Fibroblast of lung (primary cell): ENCODE measurements around the gene CACNA2D3.

Experiments used
- CTCF ChIP-seq, 2 donors: IDR thresholded peaks in 1 of 2; conservative IDR thresholded peaks in 1 of 2; 1 replicate in 1 of 2; 2 replicates in 1 of 2; pipeline ENCODE4 v1.5.1; 2011 to 2012; ENCODE audit warnings: low read length in 2 of 2, control low read depth in 1 of 2, inconsistent platforms in 1 of 2, low read depth in 1 of 2, mild to moderate bottlenecking in 1 of 2
- EZH2 ChIP-seq: IDR thresholded peaks from 2 replicates; pipeline ENCODE4 v1.5.1; 2012; ENCODE audit warnings: low read length, control low read depth, mild to moderate bottlenecking; ENCODE audit errors: missing control alignments

DNA sequence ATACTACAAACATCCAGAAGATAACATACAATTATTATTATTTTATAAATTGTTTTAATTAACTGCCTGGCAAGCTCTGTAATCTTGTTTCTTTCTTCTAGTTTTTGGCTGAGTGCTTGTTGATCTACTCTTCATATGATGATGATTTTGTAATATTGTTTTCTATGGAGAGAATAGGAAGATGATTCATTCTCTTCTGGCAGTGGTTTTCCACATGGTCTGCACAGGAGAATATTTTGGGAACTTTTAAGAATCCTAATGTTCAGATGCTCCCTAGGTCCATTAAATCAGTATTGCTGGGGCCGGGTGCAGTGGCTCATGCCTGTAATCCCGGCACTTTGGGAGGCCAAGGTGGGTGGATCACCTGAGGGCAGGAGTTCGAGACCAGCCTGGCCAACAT is 37.6 kb downstream of the CACNA2D3 start:
- no peak for TF ChIP-seq CTCF (conservative IDR thresholded peaks at IDR 0.05 in 1 of 2, IDR thresholded peaks at IDR 0.05 in 1 of 2; ENCODE audit: low read depth in 1 of 2, low read length in 2 of 2)
- TF ChIP-seq EZH2, result no peak
